Stimulated activated CD8-positive, alpha-beta memory T cell treated with anti-CD3 and anti-CD28 coated beads, Interleukin-15, amount 100 ng/mL, for 48 hours (primary cell): Measurements from ENCODE around the gene FAM131A.

Source experiments
- DNase-seq, 2 donors: peaks; one replicate each; pipeline ENCODE4 v3.0.0-alpha.2; 2020; ENCODE audit warnings: low read depth in 2 of 2

Gene FAM131A

GRCh38 chr3:184395320-184395660, 57.9 kb downstream of the FAM131A start:
- DNase-seq = no peak
